HG03520 (cell line): ENCODE data around the gene ZNF235.
"Not testable (repeated sequence)": the region's sequence is repeated elsewhere in the genome, so short reads cannot be mapped to it uniquely, and the experiment has no call there.

Source experiments
- ATAC-seq: cut with Tn5 transposase; IDR thresholded peaks from one replicate; pipeline ENCODE4 v1.9.1; 2021; ENCODE audit warnings: mild to moderate bottlenecking, moderate library complexity; ENCODE audit not compliant: unreplicated experiment

Gene ZNF235

GRCh38 chr19:44258136-44258535 is 46.7 kb downstream of the ZNF235 start:
- ATAC-seq = no peak

DNA sequence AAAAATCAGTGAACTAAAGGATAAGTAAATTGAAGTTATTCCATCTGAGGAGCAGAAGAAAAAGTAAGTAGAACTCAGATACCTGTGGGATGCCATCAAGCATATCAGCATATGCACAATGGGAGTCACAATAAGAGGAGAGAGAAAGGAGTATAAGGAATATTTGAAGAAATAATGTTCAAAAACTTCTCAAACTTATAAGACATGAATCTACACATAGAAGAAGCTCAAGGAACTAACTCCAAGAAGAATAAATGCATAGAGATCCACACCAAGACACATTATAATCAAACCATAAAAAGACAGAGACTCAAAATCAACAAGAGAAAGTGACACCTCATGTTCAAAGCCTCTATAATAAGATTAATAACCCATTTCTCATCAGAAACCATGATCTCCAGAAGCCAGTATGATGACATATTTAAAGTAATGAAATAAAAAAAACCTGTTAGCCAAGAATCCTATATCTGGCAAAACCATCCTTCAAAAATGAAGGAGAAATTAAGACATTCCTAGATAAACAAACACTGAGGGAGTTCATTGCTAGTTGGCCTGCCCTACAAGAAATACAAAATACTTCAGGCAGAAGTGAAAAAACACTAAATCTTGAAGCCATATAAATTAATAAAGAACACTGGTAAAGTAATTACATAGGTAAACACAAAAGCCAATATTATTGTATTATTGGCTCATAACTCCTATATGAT is 49.0 kb downstream of the ZNF235 start:
- ATAC-seq = no peak

DNA sequence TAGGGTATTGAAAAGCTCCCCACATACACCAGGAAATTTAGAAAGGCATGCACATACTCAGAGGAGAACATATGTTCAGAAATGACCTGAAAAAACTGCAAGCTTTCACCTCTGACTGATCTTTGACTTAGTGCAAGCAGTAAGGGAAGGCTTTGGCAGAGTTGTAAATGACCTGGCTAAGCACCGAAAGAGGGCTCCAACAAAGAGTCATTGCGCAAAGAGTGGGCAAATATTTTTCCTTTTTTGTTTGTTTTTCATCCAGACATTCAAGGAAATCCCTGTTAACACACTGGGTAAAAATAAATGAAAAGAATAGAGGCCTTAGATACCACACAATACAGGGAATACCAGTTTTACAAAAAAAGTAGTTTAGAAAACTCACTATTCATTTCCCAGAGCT is 50.3 kb downstream of the ZNF235 start:
- ATAC-seq = no peak

DNA sequence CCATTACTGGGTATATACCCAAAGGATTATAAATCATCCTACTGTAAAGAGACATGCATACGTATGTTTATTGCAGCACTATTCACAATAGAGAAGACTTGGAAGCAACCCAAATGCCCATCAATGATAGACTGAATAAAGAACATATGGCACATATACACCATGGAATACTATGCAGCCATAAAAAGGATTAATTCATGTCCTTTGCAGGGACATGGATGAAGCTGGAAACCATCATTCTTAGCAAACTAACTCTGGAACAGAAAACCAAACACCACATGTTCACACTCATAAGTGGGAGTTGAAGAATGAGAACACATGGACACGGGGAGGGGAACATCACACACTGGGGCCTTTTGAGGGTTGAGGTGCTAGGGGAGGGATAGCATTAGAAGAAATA is 51.4 kb downstream of the ZNF235 start:
- ATAC-seq = not testable (repeated sequence)

GRCh38 chr19:44252332-44252731 is 52.5 kb downstream of the ZNF235 start:
- not testable (repeated sequence) for ATAC-seq

DNA sequence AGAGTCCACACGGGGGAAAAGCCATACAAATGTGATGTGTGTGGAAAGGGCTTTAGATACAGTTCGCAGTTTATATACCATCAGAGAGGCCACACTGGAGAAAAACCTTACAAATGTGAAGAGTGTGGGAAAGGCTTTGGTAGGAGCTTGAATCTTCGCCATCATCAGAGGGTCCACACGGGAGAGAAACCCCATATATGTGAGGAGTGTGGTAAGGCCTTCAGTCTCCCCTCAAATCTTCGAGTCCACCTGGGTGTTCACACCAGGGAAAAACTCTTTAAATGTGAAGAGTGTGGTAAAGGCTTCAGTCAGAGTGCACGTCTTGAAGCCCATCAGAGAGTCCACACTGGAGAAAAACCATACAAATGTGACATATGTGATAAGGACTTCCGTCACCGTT is 68.4 kb downstream of the ZNF235 start:
- ATAC-seq = no peak
